Ishikawa (cell line): ENCODE measurements around the gene SHISAL1.

Source experiments
- CEBPB ChIP-seq: IDR thresholded peaks from 2 replicates; pipeline ENCODE4 v1.6.1; 2012
- CREB1 ChIP-seq: IDR thresholded peaks from 2 replicates; pipeline ENCODE4 v1.6.1; 2012; ENCODE audit warnings: low read depth
- EGR1 ChIP-seq: IDR thresholded peaks from 2 replicates; pipeline ENCODE4 v1.6.1; 2012
- EP300 ChIP-seq: IDR thresholded peaks from 2 replicates; pipeline ENCODE4 v1.6.1; 2012; ENCODE audit warnings: borderline replicate concordance
- FOXM1 ChIP-seq: IDR thresholded peaks from 2 replicates; pipeline ENCODE4 v1.6.1; 2012; ENCODE audit warnings: low read depth, borderline replicate concordance
- NFIC ChIP-seq: IDR thresholded peaks from 2 replicates; pipeline ENCODE4 v1.6.1; 2012
- RAD21 ChIP-seq: IDR thresholded peaks from 2 replicates; pipeline ENCODE4 v1.6.1; 2012; ENCODE audit warnings: low read depth
- TAF1 ChIP-seq: IDR thresholded peaks from 2 replicates; pipeline ENCODE4 v1.6.1; 2012; ENCODE audit warnings: low read depth, mild to moderate bottlenecking
- TCF12 ChIP-seq: IDR thresholded peaks from 2 replicates; pipeline ENCODE4 v1.6.1; 2012; ENCODE audit warnings: low read depth
- TEAD4 ChIP-seq: IDR thresholded peaks from 2 replicates; pipeline ENCODE4 v1.6.1; 2012
- YY1 ChIP-seq: IDR thresholded peaks from 2 replicates; pipeline ENCODE4 v1.6.1; 2012; ENCODE audit warnings: low read depth
- ZBTB7A ChIP-seq: IDR thresholded peaks from 2 replicates; pipeline ENCODE4 v1.6.1; 2012; ENCODE audit warnings: low read depth
- TF ChIP-seq, protein P1 (sequence below): IDR thresholded peaks from 2 replicates; pipeline ENCODE4 v1.6.1; 2012
- TF ChIP-seq, protein P2 (sequence below): IDR thresholded peaks from 2 replicates; pipeline ENCODE4 v1.6.1; 2012
- TF ChIP-seq, protein P3 (sequence below): IDR thresholded peaks from 2 replicates; pipeline ENCODE4 v1.6.1; 2012; ENCODE audit warnings: low read depth, mild to moderate bottlenecking

SHISAL1 gene

DNA sequence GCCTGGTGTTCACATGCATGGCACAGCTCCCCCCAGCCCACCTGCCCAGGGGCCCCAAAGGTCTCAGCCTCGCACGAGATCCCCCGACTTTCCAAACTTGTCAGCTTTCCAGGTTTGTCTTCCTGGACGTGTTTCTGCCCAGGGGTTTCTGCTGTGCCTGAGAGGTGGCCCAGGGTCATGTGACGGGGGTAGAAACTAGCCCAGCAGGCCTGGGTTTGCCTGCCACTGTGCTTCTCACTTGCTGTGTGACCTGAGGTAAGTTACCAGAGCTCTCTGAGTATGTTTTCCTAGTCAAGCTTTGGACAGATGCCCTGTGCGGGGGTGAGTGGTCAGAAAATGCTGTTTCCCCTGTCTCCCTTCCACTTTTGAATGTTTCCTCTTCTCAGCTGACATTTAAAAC is 38.3 kb upstream of the SHISAL1 start:
- TF ChIP-seq EGR1 (no peak), FOXM1 (no peak), TCF12 (no peak), CEBPB (no peak), YY1 (no peak), TAF1 (no peak)
- TF ChIP-seq, protein P1, sequence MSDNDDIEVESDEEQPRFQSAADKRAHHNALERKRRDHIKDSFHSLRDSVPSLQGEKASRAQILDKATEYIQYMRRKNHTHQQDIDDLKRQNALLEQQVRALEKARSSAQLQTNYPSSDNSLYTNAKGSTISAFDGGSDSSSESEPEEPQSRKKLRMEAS: no peak
- TF ChIP-seq, protein P2, sequence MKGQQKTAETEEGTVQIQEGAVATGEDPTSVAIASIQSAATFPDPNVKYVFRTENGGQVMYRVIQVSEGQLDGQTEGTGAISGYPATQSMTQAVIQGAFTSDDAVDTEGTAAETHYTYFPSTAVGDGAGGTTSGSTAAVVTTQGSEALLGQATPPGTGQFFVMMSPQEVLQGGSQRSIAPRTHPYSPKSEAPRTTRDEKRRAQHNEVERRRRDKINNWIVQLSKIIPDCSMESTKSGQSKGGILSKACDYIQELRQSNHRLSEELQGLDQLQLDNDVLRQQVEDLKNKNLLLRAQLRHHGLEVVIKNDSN: no peak

DNA sequence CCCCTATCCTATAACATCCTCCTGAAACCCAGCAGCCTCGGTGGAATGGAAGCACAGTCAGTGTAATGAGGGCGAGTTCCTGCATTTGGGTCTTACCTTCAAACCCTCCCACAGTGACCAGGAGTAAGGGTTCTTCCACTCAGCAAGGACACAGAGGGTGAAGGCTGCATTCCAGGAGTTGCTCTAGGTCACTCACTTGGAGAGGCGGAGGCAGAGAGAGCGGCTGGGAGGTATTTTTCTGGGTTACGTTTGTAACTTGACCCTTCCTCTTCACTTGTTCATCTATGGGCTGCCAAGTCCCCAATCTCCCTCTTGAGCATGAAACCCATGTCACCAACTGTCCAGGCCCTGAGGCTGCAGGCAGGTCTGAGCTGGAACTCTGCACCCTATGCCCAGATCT is 36.8 kb upstream of the SHISAL1 start:
- TF ChIP-seq, protein P2: no peak
- TF ChIP-seq YY1 (no peak), ZBTB7A (no peak), NFIC (no peak), CEBPB (no peak), RAD21 (no peak), EP300 (no peak)

DNA sequence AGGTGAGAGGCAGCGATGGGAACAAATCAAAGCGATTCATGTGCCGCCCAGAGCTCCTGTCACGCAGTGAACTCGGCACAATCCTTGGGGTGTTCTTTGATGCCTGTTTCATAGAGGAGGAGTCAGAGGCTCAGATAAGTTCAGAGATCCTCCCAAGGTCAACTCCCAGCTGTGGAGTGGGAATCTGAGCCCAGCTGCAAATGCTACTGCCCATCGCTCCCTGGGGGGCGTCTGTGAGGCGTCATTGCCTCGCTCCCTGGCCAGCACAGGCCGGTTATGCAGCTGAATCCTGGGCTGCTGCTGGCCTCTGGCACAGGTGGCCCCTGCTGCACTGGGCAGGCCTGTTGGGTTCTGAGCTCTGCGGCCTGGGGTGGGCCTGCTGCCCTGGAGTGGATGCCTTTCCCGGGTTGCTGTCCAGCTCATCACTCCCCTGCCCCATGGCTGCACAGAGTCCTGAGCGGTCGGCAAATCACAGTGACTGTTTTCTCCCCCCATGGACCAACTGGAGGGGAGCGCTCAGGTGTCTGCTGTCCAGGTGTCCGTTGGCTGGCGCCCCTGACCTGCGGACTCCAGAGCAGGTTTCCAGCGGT is 36.3 kb upstream of the SHISAL1 start:
- TF ChIP-seq EGR1 (no peak), YY1 (no peak), NFIC (no peak), CEBPB (no peak), TEAD4 (no peak)
- TF ChIP-seq, protein P1: no peak

DNA sequence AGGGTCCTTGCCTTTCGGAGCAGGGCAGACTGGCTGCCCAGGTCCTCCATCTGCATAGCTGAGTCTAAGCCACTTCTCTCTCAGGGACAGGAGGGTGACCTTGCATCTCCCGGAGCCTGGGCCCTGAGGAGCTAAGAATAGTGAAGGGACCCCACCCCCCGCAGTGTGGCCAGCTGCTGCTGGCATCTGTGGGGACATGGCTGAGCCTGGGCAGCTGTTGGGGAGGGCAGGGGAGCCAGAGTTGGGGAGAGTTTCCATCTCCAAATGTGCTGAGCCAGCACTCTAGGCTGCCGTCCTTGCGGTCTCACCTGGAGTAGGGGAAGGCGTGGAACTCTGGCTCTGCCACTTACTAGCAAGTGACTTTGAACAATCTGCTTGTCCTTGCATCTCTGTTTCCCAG is 34.8 kb upstream of the SHISAL1 start:
- no peak for TF ChIP-seq ZBTB7A
- no peak for TF ChIP-seq FOXM1
- no peak for TF ChIP-seq TEAD4
- TF ChIP-seq TAF1: no peak
- no peak for TF ChIP-seq RAD21
- TF ChIP-seq, protein P1: no peak
- TF ChIP-seq, protein P3, sequence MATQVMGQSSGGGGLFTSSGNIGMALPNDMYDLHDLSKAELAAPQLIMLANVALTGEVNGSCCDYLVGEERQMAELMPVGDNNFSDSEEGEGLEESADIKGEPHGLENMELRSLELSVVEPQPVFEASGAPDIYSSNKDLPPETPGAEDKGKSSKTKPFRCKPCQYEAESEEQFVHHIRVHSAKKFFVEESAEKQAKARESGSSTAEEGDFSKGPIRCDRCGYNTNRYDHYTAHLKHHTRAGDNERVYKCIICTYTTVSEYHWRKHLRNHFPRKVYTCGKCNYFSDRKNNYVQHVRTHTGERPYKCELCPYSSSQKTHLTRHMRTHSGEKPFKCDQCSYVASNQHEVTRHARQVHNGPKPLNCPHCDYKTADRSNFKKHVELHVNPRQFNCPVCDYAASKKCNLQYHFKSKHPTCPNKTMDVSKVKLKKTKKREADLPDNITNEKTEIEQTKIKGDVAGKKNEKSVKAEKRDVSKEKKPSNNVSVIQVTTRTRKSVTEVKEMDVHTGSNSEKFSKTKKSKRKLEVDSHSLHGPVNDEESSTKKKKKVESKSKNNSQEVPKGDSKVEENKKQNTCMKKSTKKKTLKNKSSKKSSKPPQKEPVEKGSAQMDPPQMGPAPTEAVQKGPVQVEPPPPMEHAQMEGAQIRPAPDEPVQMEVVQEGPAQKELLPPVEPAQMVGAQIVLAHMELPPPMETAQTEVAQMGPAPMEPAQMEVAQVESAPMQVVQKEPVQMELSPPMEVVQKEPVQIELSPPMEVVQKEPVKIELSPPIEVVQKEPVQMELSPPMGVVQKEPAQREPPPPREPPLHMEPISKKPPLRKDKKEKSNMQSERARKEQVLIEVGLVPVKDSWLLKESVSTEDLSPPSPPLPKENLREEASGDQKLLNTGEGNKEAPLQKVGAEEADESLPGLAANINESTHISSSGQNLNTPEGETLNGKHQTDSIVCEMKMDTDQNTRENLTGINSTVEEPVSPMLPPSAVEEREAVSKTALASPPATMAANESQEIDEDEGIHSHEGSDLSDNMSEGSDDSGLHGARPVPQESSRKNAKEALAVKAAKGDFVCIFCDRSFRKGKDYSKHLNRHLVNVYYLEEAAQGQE: no peak
- TF ChIP-seq EP300: no peak
- no peak for TF ChIP-seq YY1
- no peak for TF ChIP-seq CREB1
- TF ChIP-seq, protein P2: no peak
- no peak for TF ChIP-seq EGR1
- no peak for TF ChIP-seq NFIC
- no peak for TF ChIP-seq CEBPB

DNA sequence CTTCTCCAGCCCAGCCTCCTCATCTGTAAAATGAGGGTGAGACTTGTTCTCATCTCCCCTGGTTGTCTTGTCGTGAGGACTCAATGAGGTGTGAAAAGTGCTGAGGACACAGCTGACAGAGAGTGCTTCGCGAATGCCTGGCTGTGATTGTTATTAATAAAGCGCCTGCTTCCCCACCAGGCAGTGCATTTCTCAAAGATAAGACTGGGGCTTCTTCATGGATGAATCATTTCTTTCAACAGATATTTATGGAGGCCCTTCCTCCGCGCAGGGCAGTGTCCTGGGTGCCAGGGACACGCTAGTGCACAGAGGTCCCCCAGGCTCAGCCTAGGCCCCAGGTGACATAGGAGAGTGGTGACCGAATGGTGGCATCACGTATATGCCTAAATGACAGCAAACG is 34.3 kb upstream of the SHISAL1 start:
- no peak for TF ChIP-seq TEAD4
- no peak for TF ChIP-seq FOXM1
- TF ChIP-seq RAD21: no peak
- TF ChIP-seq CREB1: no peak
- TF ChIP-seq YY1: no peak
- TF ChIP-seq, protein P2: no peak
- TF ChIP-seq ZBTB7A: no peak

DNA sequence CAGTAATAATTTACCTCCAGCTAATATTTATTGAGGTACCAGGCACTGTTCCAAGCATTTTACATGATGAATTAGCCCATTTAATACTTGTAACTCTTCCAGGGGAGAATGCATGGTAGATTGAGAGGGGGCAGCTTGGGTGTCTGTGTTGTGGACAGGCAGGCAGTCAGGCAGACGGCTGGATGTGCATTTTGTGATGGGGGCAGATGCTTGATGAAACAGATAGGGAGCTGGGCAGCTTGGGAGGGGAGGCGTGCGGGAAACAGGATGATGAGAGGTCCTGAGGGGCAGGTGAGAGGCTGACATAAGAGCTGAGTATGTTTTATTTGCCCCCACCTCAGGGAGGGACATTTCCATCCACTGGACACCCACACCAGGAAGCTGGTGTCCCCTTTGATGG is 33.1 kb upstream of the SHISAL1 start:
- TF ChIP-seq NFIC (no peak), YY1 (no peak), ZBTB7A (no peak), CREB1 (no peak), TAF1 (no peak), TCF12 (no peak), TEAD4 (no peak), EGR1 (no peak), FOXM1 (no peak), EP300 (no peak), RAD21 (no peak)
- TF ChIP-seq, protein P3: no peak
- TF ChIP-seq, protein P2: no peak
- TF ChIP-seq, protein P1: no peak
